ENCODE data around the gene TRAPPC8. TPM values are rescaled to one million over a fixed set of nuclear protein-coding genes. Genes with fewer than 3 reads are reported as not detected.

TRAPPC8 gene
- total and polyA plus RNA-seq, 11 donors: 9.5 to 41.9 (median 29.4) TPM

- H3K9me3 ChIP-seq: peaks cover 0 to 36% (median 16%) of the 10 kb centered on the region in 12 donors
- H3K27me3 ChIP-seq: no peaks in the 10 kb centered on the region
- no peak overlapping the region for H3K4me3 ChIP-seq
- TF ChIP-seq CTCF (IDR thresholded peaks at IDR 0.05): peak; percentile 61 to 82 (median 72)
- TF ChIP-seq POLR2A (IDR thresholded peaks at IDR 0.05): no peak
- peak in 3 of 4 donors; percentile 66 to 68 (median 67) for ATAC-seq
- intact Hi-C loops (cut with DNase I): loop anchor here (1.0 to 10.0 kb wide), 8 partner anchors 153 to 423 kb away; no protein-coding TSS in a partner anchor
- H3K36me3 ChIP-seq: no peaks in the 10 kb centered on the region
- DNase-seq: peak in 2 of 5 donors; percentile 28 to 43
- H3K4me1 ChIP-seq: peaks cover 0 to 2% (median 0%) of the 10 kb centered on the region in 12 donors
- H3K27ac ChIP-seq: no peak overlapping the region
- WGBS, 4 donors: 50 to 66% (median 60%) methylated on average over 9 of the region's 9 CpGs
These were observed 34.4 kb upstream of the TRAPPC8 start for GRCh38 chr18:31977270-31977872.

- Histone ChIP-seq H3K27me3 (no peaks in the 10 kb centered on the region), H3K36me3 (no peaks in the 10 kb centered on the region), H3K4me3 (no peak overlapping the region), H3K4me1 (no peaks in the 10 kb centered on the region), H3K27ac (no peak overlapping the region), H3K9me3 (peaks cover 0 to 36% (median 16%) of the 10 kb centered on the region in 12 donors)
- TF ChIP-seq CTCF (IDR thresholded peaks at IDR 0.05) (no peak), POLR2A (IDR thresholded peaks at IDR 0.05) (no peak)
- intact Hi-C loops (cut with DNase I): loop anchor here (1.0 to 10.0 kb wide), 8 partner anchors 151 to 421 kb away; no protein-coding TSS in a partner anchor
- 68 to 80% (median 75%) methylated on average over 3 of the region's 3 CpGs for WGBS, 4 donors
- DNase-seq: no peak
- ATAC-seq: no peak
These were observed 33.3 kb upstream of the TRAPPC8 start for GRCh38 chr18:31976242-31976641.

DNA sequence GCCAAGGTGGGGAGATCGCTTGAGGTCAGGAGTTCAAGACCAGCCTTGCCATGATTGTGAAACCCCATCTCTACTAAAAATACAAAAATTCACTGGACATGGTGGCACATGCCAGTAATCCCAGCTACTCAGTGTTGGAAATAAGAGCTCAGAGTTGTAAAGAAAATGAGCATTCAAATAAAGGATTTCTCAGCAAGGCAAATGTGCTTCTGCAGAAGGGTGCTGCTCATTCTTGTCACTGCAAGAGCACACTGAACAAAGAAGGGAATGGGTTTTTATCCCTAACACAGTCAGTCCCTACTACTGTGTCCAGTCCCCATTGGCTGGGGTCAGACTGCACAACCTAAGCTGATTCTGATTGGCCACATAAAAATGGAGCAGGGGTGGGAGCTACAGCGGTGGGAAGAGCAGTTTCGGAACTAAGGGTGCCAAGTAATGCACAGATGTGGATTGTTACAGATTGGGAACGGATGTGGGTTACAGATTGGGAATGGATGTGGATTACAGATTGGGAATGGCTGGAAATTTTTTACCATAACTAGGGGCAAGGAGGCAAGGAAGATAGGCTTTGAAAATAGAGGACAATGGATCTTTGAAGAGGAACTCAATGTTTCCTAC, 31.1 kb upstream of the TRAPPC8 start:
- peaks cover 0 to 36% (median 16%) of the 10 kb centered on the region in 12 donors for H3K9me3 ChIP-seq
- H3K27ac ChIP-seq: no peak overlapping the region
- no peaks in the 10 kb centered on the region for H3K27me3 ChIP-seq
- H3K36me3 ChIP-seq: no peaks in the 10 kb centered on the region
- no peaks in the 10 kb centered on the region for H3K4me1 ChIP-seq
- H3K4me3 ChIP-seq: no peak overlapping the region
- DNase-seq (no peak), ATAC-seq (no peak)
- WGBS, 4 donors: 81 to 96% (median 93%) methylated on average over 4 of the region's 4 CpGs
- TF ChIP-seq POLR2A (IDR thresholded peaks at IDR 0.05) (no peak), CTCF (IDR thresholded peaks at IDR 0.05) (no peak)
- intact Hi-C loops (cut with DNase I): loop anchor here in 7 of 10 donors (5.0 to 10.0 kb wide), 4 partner anchors 149 to 419 kb away; no protein-coding TSS in a partner anchor

DNA sequence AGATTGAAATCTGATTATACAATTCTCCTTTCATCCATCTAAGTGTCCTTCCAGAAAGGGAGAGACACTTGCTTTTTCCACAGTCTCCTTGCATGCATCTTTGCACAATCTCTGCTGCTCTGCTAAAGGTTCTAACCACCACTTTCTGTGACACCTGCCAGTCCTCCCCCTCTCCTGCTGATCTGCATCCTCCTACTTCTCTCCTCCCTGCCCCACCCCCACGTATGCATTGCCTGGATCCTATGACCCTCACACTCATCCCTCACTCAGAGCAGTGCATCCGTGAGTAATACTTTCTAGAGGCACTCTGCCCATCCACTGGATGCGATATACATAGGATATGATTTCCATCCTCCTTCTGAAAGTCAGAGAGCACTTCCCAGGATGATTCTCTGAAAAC, 27.7 kb upstream of the TRAPPC8 start:
- Histone ChIP-seq H3K4me1 (no peaks in the 10 kb centered on the region), H3K36me3 (no peaks in the 10 kb centered on the region), H3K4me3 (no peak overlapping the region), H3K27ac (no peak overlapping the region), H3K9me3 (peaks cover 0 to 28% (median 16%) of the 10 kb centered on the region in 12 donors), H3K27me3 (no peaks in the 10 kb centered on the region)
- intact Hi-C loops (cut with DNase I): loop anchor here in 7 of 10 donors (5.0 to 10.0 kb wide), 4 partner anchors 146 to 416 kb away; no protein-coding TSS in a partner anchor
- 63 to 80% (median 68%) methylated on average over 3 of the region's 3 CpGs for WGBS, 4 donors
- ATAC-seq (no peak), DNase-seq (no peak)
- TF ChIP-seq POLR2A (IDR thresholded peaks at IDR 0.05) (no peak), CTCF (IDR thresholded peaks at IDR 0.05) (no peak)
